CD8-positive, alpha-beta memory T cell (primary cell): Measurements from ENCODE around the gene GGT1. TPM values are rescaled to one million over a fixed set of nuclear protein-coding genes. Genes with fewer than 3 reads are reported as not detected.
"Not testable (repeated sequence)": the region's sequence is repeated elsewhere in the genome, so short reads cannot be mapped to it uniquely, and the experiment has no call there.

Source experiments
- CTCF ChIA-PET: fragments of 350-600 bp; sonication (Branson Sonifier 250); formaldehyde crosslinking; loops from one replicate; lab custom pipeline; 2021; ENCODE audit warnings: antibody characterized with exemption; lab: Charles Lee
- POLR2A ChIA-PET: fragments of 350-600 bp; sonication (Branson Sonifier 250); formaldehyde crosslinking; loops from one replicate; lab custom pipeline; 2021; ENCODE audit warnings: antibody characterized with exemption; lab: Charles Lee
- DNase-seq, 5 donors: peaks; one replicate each; pipeline versions ENCODE4 v3.0.0 to v3.0.0-alpha.2; 2020 to 2022; ENCODE audit warnings: mixed read lengths in 1 of 5
- H3K27ac ChIP-seq: one replicate; pipeline ENCODE4 v1.7.0; 2013; ENCODE audit warnings: low read depth, mild to moderate bottlenecking, low read length, moderate library complexity
- H3K27me3 ChIP-seq: 2 replicates; pipeline ENCODE4 v1.7.0; 2013; ENCODE audit warnings: low read length, mild to moderate bottlenecking; ENCODE audit not compliant: insufficient read depth, poor library complexity, severe bottlenecking
- H3K36me3 ChIP-seq: 2 replicates; pipeline ENCODE4 v1.7.0; 2013; ENCODE audit warnings: mild to moderate bottlenecking, low read length, moderate library complexity; ENCODE audit not compliant: insufficient read depth
- H3K4me1 ChIP-seq: 2 replicates; pipeline ENCODE4 v1.7.0; 2013; ENCODE audit warnings: mild to moderate bottlenecking, low read length, moderate library complexity; ENCODE audit not compliant: insufficient read depth
- H3K4me3 ChIP-seq: 2 replicates; pipeline ENCODE4 v1.7.0; 2013; ENCODE audit warnings: mild to moderate bottlenecking, low read length
- H3K9me3 ChIP-seq: 2 replicates; pipeline ENCODE4 v1.7.0; 2013; ENCODE audit warnings: mild to moderate bottlenecking, low read length
- H3K27ac Mint-ChIP-seq, 8 donors: one replicate each; pipeline ENCODE4 v1.8.0; 2020 to 2021; ENCODE audit warnings: mixed read lengths in 8 of 8, mild to moderate bottlenecking in 6 of 8, inconsistent platforms in 3 of 8, moderate library complexity in 3 of 8
- H3K27me3 Mint-ChIP-seq, 2 donors: one replicate each; pipeline ENCODE4 v1.8.0; 2020 to 2021; ENCODE audit warnings: mixed read lengths in 2 of 2, mild to moderate bottlenecking in 1 of 2, moderate library complexity in 1 of 2
- H3K36me3 Mint-ChIP-seq, 3 donors: one replicate each; pipeline ENCODE4 v1.8.0; 2020 to 2021; ENCODE audit warnings: mixed read lengths in 3 of 3, inconsistent platforms in 1 of 3, mild to moderate bottlenecking in 1 of 3
- H3K4me1 Mint-ChIP-seq, 3 donors: one replicate each; pipeline ENCODE4 v1.8.0; 2020 to 2021; ENCODE audit warnings: mixed read lengths in 3 of 3, inconsistent platforms in 1 of 3, mild to moderate bottlenecking in 1 of 3
- H3K4me3 Mint-ChIP-seq, 7 donors: one replicate each; pipeline ENCODE4 v1.8.0; 2020 to 2021; ENCODE audit warnings: mixed read lengths in 7 of 7, mild to moderate bottlenecking in 6 of 7, moderate library complexity in 4 of 7, inconsistent platforms in 2 of 7
- H3K9me3 Mint-ChIP-seq, 5 donors: one replicate each; pipeline ENCODE4 v1.8.0; 2020 to 2022; ENCODE audit warnings: mixed read lengths in 5 of 5, mild to moderate bottlenecking in 3 of 5, moderate library complexity in 2 of 5, inconsistent platforms in 1 of 5
- polyA plus RNA-seq: library from polyadenylated mRNA; unstranded; fragments of 300-500 nt; fragmentation: Illumina TruSeq; gene quantifications from one replicate; pipeline ENCODE4 v1.2.3, GENCODE V29; 2021
- total RNA-seq, 2 experiments: library from RNA; stranded (reverse); gene quantifications; one replicate each; pipeline ENCODE4 v1.2.3, GENCODE V29; 2021

Gene GGT1
- total and polyA plus RNA-seq, 3 experiments from 2014 or later = 12.1 to 39.1 (median 36.9) TPM

DNA sequence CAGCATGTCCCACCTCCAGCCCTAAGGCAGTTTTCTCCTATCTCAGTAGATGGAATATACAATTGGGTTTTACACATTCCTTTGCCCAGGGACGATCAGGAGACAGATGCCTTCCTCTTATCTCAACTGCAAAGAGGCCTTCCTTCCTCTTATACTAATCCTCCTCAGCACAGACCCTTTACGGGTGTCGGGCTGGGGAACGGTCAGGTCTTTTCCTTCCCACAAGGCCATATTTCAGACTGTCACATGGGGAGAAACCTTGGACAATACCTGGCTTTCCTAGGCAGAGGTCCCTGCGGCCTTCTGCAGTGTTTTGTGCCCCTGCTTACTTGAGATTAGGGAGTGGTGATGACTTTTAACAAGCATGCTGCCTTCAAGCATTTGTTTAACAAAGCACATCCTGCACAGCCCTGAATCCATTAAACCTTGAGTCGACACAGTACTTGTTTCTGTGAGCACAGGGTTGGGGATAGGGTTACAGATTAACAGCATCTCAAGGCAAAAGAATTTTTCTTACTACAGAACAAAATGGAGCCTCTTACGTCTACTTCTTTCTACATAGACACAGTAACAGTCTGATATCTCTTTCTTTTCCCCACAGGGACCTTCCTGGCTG lies 27.9 kb downstream of the GGT1 start:
- Mint-ChIP-seq H3K27ac (peak overlapping the region in 4 of 8 donors; percentile 6 to 72 (median 32)), H3K4me1 (peaks cover 13 to 16% (median 14%) of the 10 kb centered on the region in 3 donors)
- H3K36me3 Mint-ChIP-seq, CTCF ChIA-PET, H3K27me3 ChIP-seq, H3K4me3 Mint-ChIP-seq, H3K27ac ChIP-seq, H3K4me1 ChIP-seq, H3K9me3 Mint-ChIP-seq, H3K9me3 ChIP-seq, DNase-seq, H3K27me3 Mint-ChIP-seq, H3K36me3 ChIP-seq, POLR2A ChIA-PET, H3K4me3 ChIP-seq: not testable (repeated sequence)

DNA sequence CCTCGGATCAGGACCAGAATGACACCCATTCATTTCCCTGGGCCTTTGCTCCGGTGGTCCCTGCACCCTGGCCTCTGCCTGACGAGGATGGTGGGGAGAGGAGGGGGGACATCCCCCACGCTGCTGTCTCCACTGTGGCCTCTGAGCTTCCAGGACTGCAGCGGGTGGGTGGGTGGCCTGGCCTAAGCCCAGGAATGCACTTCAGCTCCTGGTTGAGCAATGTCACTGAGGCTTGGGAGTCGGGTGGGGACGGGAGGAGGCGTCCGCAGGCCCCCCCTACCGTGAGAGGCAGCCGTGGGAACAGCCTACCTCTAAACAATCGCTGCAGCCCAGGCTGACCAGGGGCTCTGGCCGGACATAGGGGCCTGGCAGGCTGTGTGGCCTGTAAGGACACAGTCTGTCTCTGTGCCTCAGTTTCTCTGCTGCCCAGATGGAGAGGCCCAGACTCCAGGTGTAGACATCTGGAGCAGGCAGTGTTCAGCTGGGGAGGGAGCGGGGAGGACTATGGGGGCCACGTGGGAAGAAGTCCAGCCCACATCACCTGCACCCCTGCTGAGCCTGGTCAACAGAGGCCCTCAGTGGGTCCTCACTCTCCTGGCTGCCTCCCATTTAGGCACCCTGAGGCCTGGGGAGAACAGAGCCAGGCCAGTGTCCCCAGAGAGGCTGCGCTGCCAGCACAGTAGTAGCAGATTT lies 28.6 kb downstream of the GGT1 start:
- H3K9me3 Mint-ChIP-seq, H3K36me3 Mint-ChIP-seq, CTCF ChIA-PET, POLR2A ChIA-PET, H3K9me3 ChIP-seq, H3K4me1 ChIP-seq, H3K27me3 Mint-ChIP-seq, H3K4me3 ChIP-seq, H3K27ac ChIP-seq, DNase-seq, H3K4me3 Mint-ChIP-seq, H3K36me3 ChIP-seq, H3K27me3 ChIP-seq: not testable (repeated sequence)
- H3K4me1 Mint-ChIP-seq = peaks cover 14 to 19% (median 16%) of the 10 kb centered on the region in 3 donors
- peak overlapping the region in 2 of 8 donors; percentile 3 to 70 for H3K27ac Mint-ChIP-seq

DNA sequence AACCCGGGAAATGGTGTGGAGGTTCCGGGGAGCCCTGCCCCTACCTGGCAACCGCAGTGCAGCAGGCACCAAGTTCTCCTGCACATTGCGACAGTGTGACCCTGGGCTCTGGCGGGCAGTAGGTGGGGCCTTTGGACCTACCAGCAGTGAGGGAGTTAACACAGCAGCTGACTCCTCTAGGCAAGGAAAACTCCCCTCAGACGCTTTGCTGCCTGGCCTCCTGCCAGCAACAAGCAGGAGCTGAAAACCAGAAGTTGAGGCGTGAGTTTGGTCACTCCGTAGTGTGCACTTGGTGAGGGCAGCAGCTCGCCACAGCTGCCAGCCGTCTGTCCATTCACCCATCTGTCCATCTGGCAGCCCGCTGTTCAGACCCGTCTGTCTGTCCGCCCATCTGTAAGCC lies 29.6 kb downstream of the GGT1 start:
- H3K36me3 ChIP-seq, H3K4me3 ChIP-seq, H3K9me3 Mint-ChIP-seq, H3K36me3 Mint-ChIP-seq, H3K27ac ChIP-seq, POLR2A ChIA-PET, H3K27ac Mint-ChIP-seq, DNase-seq, H3K4me3 Mint-ChIP-seq, H3K27me3 Mint-ChIP-seq, H3K9me3 ChIP-seq, H3K4me1 ChIP-seq, H3K27me3 ChIP-seq, CTCF ChIA-PET: not testable (repeated sequence)
- H3K4me1 Mint-ChIP-seq = peaks cover 14 to 19% (median 17%) of the 10 kb centered on the region in 3 donors

GRCh38 chr22:24633231-24634023 lies 30.4 kb downstream of the GGT1 start:
- H3K27me3 ChIP-seq, H3K9me3 Mint-ChIP-seq, H3K27ac ChIP-seq, CTCF ChIA-PET, POLR2A ChIA-PET, H3K9me3 ChIP-seq, DNase-seq, H3K4me3 ChIP-seq, H3K27me3 Mint-ChIP-seq, H3K36me3 Mint-ChIP-seq, H3K4me1 ChIP-seq, H3K36me3 ChIP-seq: not testable (repeated sequence)
- peak overlapping the region in 2 of 7 donors; percentile 33 to 42 for H3K4me3 Mint-ChIP-seq
- peaks cover 14 to 19% (median 17%) of the 10 kb centered on the region in 3 donors for H3K4me1 Mint-ChIP-seq
- peak overlapping the region in 3 of 8 donors; percentile 25 to 85 (median 42) for H3K27ac Mint-ChIP-seq

GRCh38 chr22:24634776-24635389 lies 31.9 kb downstream of the GGT1 start:
- DNase-seq, H3K4me3 Mint-ChIP-seq, H3K27me3 ChIP-seq, CTCF ChIA-PET, H3K4me3 ChIP-seq, H3K36me3 ChIP-seq, H3K27ac ChIP-seq, H3K27me3 Mint-ChIP-seq, POLR2A ChIA-PET, H3K4me1 ChIP-seq, H3K9me3 Mint-ChIP-seq, H3K36me3 Mint-ChIP-seq, H3K9me3 ChIP-seq: not testable (repeated sequence)
- peak overlapping the region in 1 of 8 donors; percentile 54 for H3K27ac Mint-ChIP-seq
- H3K4me1 Mint-ChIP-seq = peaks cover 14 to 19% (median 17%) of the 10 kb centered on the region in 3 donors

DNA sequence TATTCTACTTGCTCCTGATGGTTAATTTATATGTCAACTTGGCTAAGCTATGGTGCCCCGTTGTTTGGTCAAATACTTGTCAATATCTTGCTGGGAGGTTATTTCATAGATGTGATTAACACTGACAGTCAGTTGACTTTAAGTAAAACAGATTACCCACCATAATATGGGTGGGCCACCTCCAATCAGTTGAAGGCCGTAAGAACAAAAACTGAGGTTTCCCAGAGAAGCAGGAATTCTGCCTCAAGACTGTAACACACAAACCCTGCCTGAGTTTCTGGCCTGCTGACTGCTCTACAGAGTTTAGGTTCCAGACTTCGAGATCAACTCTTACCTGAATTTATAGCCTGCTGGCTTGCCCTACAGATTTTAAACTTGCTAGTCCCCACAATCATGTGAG lies 33.5 kb downstream of the GGT1 start:
- H3K4me3 ChIP-seq, H3K4me1 ChIP-seq, H3K27ac ChIP-seq, H3K4me3 Mint-ChIP-seq, H3K36me3 Mint-ChIP-seq, DNase-seq, H3K36me3 ChIP-seq, H3K27me3 Mint-ChIP-seq, H3K27me3 ChIP-seq, H3K9me3 ChIP-seq, CTCF ChIA-PET, H3K9me3 Mint-ChIP-seq, POLR2A ChIA-PET: not testable (repeated sequence)
- Mint-ChIP-seq H3K4me1 (peaks cover 14 to 19% (median 17%) of the 10 kb centered on the region in 3 donors), H3K27ac (peak overlapping the region in 1 of 8 donors; percentile 68)

GRCh38 chr22:24642307-24642706 lies 39.3 kb downstream of the GGT1 start:
- H3K36me3 Mint-ChIP-seq, H3K9me3 Mint-ChIP-seq, H3K27ac Mint-ChIP-seq, DNase-seq, H3K9me3 ChIP-seq, H3K36me3 ChIP-seq, H3K4me1 Mint-ChIP-seq, POLR2A ChIA-PET, H3K27ac ChIP-seq, H3K27me3 ChIP-seq, H3K27me3 Mint-ChIP-seq, H3K4me3 Mint-ChIP-seq, H3K4me1 ChIP-seq, H3K4me3 ChIP-seq: not testable (repeated sequence)
- CTCF ChIA-PET = interaction anchor here (0.6 kb wide), 1 partner anchor 103 kb away, joined by 3 read pairs; no protein-coding TSS in a partner anchor

DNA sequence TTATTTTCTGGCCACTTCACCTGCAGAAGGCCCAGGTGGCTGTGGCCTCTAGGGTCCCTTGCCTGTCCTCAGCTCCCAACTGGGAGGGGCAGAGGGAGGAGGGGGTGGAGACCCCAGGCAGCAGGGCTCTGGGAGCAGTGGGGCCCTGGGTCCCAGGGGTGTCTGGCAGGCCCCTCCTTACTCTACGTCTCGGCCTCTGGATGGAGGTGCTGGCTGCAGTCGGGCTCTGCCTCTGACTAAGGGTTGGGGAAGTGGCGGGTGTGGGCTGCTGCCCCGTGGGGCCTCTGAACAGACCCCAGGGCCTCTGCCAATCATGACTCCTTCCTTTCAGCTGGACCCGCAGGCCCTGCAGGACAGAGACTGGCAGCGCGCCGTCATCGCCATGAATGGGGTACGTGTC lies 41.4 kb downstream of the GGT1 start:
- H3K27me3 ChIP-seq, DNase-seq, H3K4me1 Mint-ChIP-seq, H3K4me3 Mint-ChIP-seq, CTCF ChIA-PET, H3K4me3 ChIP-seq, H3K27ac ChIP-seq, H3K27ac Mint-ChIP-seq, POLR2A ChIA-PET, H3K36me3 ChIP-seq, H3K9me3 ChIP-seq, H3K4me1 ChIP-seq, H3K9me3 Mint-ChIP-seq, H3K36me3 Mint-ChIP-seq, H3K27me3 Mint-ChIP-seq: not testable (repeated sequence)
